NCI-H2227 (cell line): ENCODE data around the gene ESR2.
"Not testable (repeated sequence)": the region's sequence is repeated elsewhere in the genome, so short reads cannot be mapped to it uniquely, and the experiment has no call there.

Experiments used
- DNase-seq: peaks from one replicate; lab custom pipeline; 2025; ENCODE audit not compliant: unreplicated experiment; lab: John Stamatoyannopoulos, UW

ESR2 gene

DNA sequence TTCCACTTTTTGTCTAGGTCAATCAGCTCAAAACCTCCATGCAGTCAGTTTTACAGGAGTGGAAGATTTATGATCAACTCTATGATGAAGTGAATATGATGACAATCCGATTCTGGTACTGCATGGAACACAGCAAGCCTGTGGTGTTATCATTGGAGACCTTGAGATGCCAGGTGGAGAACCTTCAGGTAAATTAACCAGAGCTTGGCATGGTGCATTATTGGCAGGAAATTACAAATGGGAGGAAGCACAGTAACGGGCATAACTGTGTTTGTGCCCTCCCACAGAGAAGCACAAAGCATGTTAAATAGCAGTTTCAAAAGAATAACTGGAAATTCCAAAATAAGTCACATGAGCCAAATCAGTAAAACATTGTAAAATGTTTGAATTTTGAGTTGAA lies 135.6 kb downstream of the ESR2 start:
- DNase-seq = no peak

- no peak for DNase-seq
These were observed 144.2 kb downstream of the ESR2 start for GRCh38 chr14:64149921-64150320.

- DNase-seq = no peak
These were observed 146.9 kb downstream of the ESR2 start for GRCh38 chr14:64147126-64147790.

GRCh38 chr14:64137657-64138290 lies 156.4 kb downstream of the ESR2 start:
- DNase-seq = no peak

DNA sequence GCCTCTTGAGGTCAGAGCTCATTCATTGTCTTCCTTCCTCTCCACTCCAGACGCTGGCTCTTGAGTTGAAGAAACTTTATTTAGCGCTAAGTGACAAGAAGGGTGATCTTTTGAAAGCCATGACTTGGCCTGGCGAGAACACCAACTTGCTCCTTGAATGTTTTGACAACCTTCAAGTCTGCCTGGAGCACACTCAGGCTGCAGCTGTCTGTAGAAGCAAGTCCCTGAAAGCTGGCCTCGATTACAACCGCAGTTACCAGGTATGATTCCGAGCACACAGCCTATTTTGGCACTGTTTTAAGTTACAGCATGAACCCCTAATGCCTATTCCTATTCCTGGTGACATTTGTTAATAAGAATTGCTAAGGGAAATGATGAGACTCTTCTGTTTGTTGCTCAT lies 167.6 kb downstream of the ESR2 start:
- DNase-seq = no peak

- no peak for DNase-seq
These were observed 168.9 kb downstream of the ESR2 start for GRCh38 chr14:64125270-64125669.

- no peak for DNase-seq
These were observed 170.8 kb downstream of the ESR2 start for GRCh38 chr14:64123241-64123822.

DNA sequence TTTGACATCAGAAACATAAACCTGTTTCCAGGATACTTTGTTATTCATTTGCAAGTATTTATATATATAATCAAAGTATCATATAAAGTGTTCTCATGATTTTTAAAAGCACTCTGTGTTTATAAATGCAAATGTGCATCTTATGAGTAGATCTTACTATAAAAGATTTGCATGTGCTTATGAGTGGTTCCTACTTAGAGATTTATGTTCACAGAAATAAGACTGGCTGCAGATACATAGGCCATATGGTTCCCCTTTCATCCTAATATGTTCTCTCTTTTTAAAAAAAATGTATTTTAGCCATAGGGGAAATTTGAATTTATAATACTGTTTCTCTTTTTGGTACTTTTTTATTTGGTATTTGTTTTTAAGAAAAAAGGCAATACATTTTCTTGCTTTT lies 174.2 kb downstream of the ESR2 start:
- no peak for DNase-seq

DNA sequence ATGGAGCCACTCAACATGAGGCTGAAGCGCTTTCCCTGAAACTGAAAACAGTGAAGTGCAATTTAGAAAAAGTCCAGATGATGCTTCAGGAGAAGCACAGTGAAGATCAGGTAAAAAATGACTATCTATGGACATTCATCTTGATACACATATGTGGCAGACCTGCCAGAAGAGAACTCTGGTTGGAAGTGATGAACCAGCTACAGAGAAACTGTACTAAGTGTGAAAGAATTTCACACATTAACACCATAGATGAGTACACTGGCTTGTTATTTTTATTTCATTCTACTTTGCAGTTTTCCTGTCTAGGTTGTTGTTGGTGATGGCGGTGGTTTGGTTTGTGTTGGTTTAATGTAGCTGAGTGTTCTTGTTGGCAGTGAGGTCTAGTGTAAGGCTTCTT lies 174.7 kb downstream of the ESR2 start:
- DNase-seq = no peak

DNA sequence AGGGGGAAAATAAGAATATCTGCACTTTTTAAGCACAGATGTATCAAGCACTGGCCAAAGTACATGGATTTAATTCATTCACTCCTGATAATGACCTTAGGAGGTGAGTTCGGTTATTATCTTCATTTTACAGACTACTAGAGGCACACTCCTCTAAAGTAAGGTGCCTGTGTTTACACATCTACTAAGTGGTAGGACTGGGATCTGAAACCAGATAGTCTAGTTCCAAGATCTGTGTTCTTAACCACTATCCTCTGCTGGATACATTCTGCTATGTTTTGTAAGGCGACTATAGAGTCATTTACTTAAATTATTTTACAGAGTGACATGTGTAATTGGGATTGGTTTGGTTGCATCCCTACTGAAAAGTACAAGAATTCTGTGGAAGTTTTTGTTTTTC lies 175.3 kb downstream of the ESR2 start:
- DNase-seq = no peak

- not testable (repeated sequence) for DNase-seq
These were observed 175.8 kb downstream of the ESR2 start for GRCh38 chr14:64118403-64118742.

DNA sequence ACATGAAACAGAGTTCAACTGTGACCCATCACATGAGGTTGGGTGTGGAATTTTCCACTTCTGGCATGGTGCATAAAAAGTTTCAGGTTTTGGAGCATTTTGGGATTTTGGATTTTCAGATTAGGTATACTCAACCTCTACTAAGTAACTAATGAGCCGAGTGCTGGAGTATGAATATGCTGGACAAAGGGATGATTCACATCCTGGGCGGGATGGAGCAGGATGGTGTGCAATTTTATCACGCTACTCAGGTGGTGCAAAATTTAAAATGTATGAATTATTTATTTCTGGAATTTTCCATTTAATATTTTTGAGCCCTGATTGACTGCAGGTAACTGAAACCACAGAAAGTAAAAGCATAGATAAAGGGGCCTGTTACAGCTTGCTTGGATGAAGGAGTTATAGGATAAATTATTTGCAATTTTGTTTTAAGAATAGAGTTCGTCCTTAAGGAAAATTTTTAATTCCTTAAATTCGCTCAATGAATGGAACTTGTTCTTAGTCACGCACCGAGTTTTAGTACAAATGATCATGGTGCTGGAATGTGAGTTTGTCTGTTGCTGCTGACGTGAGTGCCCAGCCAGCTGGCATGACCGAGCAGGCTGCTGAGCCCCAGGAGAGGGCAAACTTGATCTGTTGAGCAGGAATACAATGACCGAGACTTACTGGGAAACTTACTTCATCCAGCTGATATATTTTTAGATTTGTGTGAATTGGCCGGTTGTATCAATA lies 176.3 kb downstream of the ESR2 start:
- no peak for DNase-seq

DNA sequence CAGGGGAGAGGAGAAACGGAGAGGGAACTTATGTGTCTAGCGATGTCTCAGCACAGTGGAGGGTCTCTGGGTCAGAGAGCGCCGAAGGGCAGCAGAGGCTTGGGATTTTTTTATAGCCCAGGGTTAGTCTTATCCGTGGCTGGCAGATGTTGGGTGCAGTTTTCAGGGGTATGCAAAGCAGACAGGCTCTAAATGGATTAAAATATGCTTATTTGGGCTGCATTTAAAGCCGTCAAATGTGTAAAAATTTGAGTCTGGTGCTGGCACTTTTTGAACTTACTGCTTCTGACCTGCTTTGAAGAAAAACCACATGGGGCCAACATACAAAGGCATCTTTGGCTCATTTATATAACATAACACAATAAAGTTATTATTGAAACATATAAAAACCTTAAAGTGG lies 178.8 kb downstream of the ESR2 start:
- DNase-seq = no peak

DNA sequence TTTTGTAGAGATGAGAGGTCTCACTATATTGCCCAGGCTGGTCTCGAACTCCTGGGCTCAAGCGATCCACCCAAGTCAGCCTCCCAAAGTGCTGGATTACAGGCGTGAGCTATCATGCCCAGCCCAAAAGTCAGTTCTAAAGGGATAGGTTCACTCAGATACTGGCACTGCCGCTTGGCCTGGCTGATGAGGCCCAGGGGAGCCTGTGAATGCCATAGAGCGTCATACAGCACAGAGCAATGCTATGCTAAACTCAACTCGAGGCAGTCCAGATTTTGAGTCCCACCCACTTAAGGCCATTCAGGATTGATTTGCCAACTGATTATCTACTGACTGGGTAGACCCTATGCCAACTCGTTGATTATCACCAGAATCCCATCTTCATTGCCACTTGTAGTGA lies 179.4 kb downstream of the ESR2 start:
- no peak for DNase-seq

DNA sequence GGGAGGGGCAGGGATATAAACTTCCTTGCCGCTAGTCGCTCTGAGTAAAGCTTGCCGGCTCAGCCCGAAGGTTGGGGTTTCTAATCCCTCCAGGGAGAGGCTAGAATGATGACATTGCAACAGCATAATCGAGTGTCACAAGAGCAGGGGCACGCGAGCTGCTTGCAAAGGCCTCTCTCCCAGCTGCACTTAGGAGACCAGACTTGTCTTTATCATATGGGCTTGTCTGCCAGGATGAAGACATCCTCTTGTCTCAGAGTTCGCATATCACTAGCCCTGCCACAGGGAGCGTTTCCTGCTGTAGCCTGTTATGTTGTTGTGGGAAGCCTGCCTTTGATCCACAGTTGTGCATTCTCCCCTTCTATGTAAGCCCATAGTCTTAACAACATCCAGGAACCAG lies 180.0 kb downstream of the ESR2 start:
- no peak for DNase-seq

GRCh38 chr14:64112867-64113678 lies 181.1 kb downstream of the ESR2 start:
- no peak for DNase-seq

- DNase-seq = no peak
These were observed 183.4 kb downstream of the ESR2 start for GRCh38 chr14:64110802-64111201.

DNA sequence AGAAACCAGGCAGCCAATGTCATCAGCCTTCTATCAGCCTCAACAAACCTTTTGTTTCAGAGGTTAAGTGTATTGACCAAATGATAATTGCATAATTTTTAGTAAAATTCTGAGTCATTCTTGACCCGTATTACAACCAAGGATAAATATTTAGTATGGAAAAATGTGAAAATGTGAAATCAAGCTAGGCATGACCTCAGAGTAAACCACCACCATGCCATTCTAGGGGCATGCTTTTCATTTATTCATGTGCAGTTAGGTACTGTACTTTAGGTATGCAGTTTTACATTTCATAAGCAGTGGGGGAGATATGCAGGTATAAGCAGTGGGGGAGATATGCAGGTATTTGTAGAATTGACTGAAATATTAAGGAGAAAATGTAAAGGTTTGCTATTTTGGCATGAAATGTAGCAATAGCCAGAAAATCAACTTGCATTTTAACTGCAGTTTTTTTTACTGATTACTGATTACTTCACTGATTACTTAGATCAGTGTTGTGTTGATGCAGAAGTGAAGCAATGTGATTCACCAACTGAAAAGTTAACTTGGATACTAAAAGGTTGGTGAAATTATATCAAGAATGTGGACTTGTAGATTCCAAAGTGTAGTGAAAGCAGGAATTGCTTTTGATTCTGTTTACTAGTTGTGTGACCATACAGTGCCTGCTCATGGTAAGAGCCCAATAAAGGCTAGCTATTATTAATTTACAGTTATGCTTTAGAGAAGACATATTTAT lies 184.2 kb downstream of the ESR2 start:
- DNase-seq = no peak

DNA sequence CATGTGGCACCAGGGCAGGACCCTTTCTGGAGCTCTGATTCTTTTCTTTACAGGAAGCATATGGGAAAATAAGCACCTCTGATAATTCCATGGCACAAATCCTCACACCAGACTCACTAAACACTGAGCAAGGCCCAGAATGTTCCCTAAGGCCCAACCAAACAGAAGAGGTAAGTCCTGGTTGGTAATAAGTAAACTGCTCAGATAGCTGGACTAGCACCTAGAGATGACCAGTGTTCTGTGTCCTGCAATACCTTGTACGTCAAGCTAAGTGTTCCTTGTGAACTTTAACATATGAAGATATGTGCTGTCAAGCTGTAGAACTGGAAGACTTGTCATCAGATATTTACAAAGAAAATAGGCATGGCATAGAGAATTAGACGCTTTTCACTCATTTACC lies 186.7 kb downstream of the ESR2 start:
- no peak for DNase-seq

- DNase-seq = no peak
These were observed 196.1 kb downstream of the ESR2 start for GRCh38 chr14:64098120-64098519.

DNA sequence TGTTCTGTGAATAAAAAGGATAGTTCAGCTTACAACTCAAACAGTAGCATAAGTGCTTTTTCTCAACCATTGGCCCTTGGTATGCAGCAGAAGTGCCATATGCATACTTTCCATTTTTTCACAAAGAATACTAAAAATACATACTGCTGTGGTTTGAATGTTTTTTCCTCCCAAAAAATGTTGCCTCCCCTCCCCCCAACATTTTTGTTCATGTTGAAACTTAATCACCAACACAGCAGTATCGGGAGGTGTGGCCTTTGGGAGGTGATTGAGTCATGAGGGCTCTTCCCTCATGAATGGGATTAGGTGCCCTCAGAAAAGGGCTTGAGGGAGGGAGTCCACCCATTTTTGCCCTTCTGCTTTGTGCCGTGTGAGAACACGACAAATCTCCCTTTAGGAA lies 198.6 kb downstream of the ESR2 start:
- no peak for DNase-seq
